GM23338 (cell line): Measurements from ENCODE around the gene COL8A2. TPM values are rescaled to one million over a fixed set of nuclear protein-coding genes. Genes with fewer than 3 reads are reported as not detected.

Source experiments
- ATAC-seq: fragments of 200-7000 bp; cut with Tn5 transposase; 3 replicates; pipeline ENCODE4 v1.9.1; 2020
- DNase-seq: peaks from one replicate; pipeline ENCODE4 v3.0.0-alpha.2; 2015; ENCODE audit warnings: low spot score
- H2AFZ ChIP-seq: fragments of 200-600 bp; sonication (generic); 2 replicates; pipeline ENCODE4 v1.8.0; 2016; ENCODE audit warnings: antibody characterized with exemption, mild to moderate bottlenecking, moderate library complexity
- H3F3A ChIP-seq: fragments of 200-600 bp; sonication (generic); replicated peaks from 2 replicates; pipeline ENCODE4 v1.8.0; 2017; ENCODE audit warnings: antibody characterized with exemption, mixed run types, low read depth
- H3K27ac ChIP-seq: fragments of 200-600 bp; sonication (generic); 2 replicates; pipeline ENCODE4 v1.6.1; 2016; ENCODE audit warnings: low read depth
- H3K27me3 ChIP-seq: fragments of 200-600 bp; sonication (generic); 2 replicates; pipeline ENCODE4 v1.8.0; 2016; ENCODE audit warnings: mild to moderate bottlenecking, mixed run types, moderate library complexity; ENCODE audit not compliant: insufficient read depth
- H3K36me3 ChIP-seq: fragments of 200-600 bp; sonication (generic); 2 replicates; pipeline ENCODE4 v1.8.0; 2016; ENCODE audit warnings: mild to moderate bottlenecking; ENCODE audit not compliant: insufficient read depth
- H3K4me1 ChIP-seq: fragments of 200-600 bp; sonication (generic); 2 replicates; pipeline ENCODE4 v1.8.0; 2016; ENCODE audit warnings: mild to moderate bottlenecking, moderate library complexity; ENCODE audit not compliant: insufficient read depth
- H3K4me2 ChIP-seq: fragments of 200-600 bp; sonication (generic); 2 replicates; pipeline ENCODE4 v1.7.1; 2017; ENCODE audit warnings: mixed run types
- H3K4me3 ChIP-seq: fragments of 200-600 bp; sonication (generic); 2 replicates; pipeline ENCODE4 v1.6.1; 2016; ENCODE audit warnings: mixed run types
- H3K79me2 ChIP-seq: fragments of 200-600 bp; sonication (generic); replicated peaks from 2 replicates; pipeline ENCODE4 v1.8.0; 2017; ENCODE audit warnings: mild to moderate bottlenecking; ENCODE audit not compliant: insufficient read depth
- H3K9me2 ChIP-seq: fragments of 200-600 bp; sonication (generic); 2 replicates; pipeline ENCODE4 v1.8.0; 2017; ENCODE audit not compliant: insufficient read depth
- H4K20me1 ChIP-seq: fragments of 200-600 bp; sonication (generic); replicated peaks from 2 replicates; pipeline ENCODE4 v1.8.0; 2017; ENCODE audit warnings: mild to moderate bottlenecking; ENCODE audit not compliant: insufficient read depth
- H3K27ac Mint-ChIP-seq: 2 replicates; pipeline ENCODE4 v1.8.0; 2020; ENCODE audit warnings: inconsistent platforms, mild to moderate bottlenecking, moderate library complexity, mixed read lengths
- H3K27me3 Mint-ChIP-seq: 3 replicates; pipeline ENCODE4 v1.8.0; 2022; ENCODE audit warnings: low read depth, mild to moderate bottlenecking, moderate library complexity, mixed read lengths, inconsistent platforms; ENCODE audit not compliant: insufficient read depth, poor library complexity
- H3K36me3 Mint-ChIP-seq: 3 replicates; pipeline ENCODE4 v1.8.0; 2021; ENCODE audit warnings: low read depth, mild to moderate bottlenecking, inconsistent platforms, moderate library complexity, mixed read lengths
- H3K4me1 Mint-ChIP-seq: 3 replicates; pipeline ENCODE4 v1.8.0; 2020; ENCODE audit warnings: mild to moderate bottlenecking, inconsistent platforms, mixed read lengths
- H3K4me3 Mint-ChIP-seq: 3 replicates; pipeline ENCODE4 v1.8.0; 2021; ENCODE audit warnings: moderate library complexity, mild to moderate bottlenecking, inconsistent platforms, mixed read lengths
- H3K9me3 Mint-ChIP-seq: 3 replicates; pipeline ENCODE4 v1.8.0; 2020; ENCODE audit warnings: moderate library complexity, mild to moderate bottlenecking, inconsistent platforms, mixed read lengths
- CREB1 ChIP-seq: fragments of 250-450 bp; sonication (Bioruptor Pico); IDR thresholded peaks from 2 replicates; pipeline ENCODE4 v1.5.0; 2020; ENCODE audit warnings: low read depth, mild to moderate bottlenecking, moderate library complexity
- ETS1 ChIP-seq: IDR thresholded peaks from 2 replicates; pipeline ENCODE4 v1.6.1; 2016; ENCODE audit warnings: antibody characterized with exemption
- EZH2 ChIP-seq: fragments of 200-600 bp; sonication (generic); IDR thresholded peaks from one replicate; pipeline ENCODE4 v1.8.0; 2017; ENCODE audit warnings: antibody characterized with exemption, mild to moderate bottlenecking, low read depth; ENCODE audit not compliant: unreplicated experiment
- EZH2phosphoT487 ChIP-seq: fragments of 200-600 bp; sonication (generic); IDR thresholded peaks from one replicate; pipeline ENCODE4 v1.8.1; 2018; ENCODE audit warnings: antibody characterized with exemption; ENCODE audit not compliant: unreplicated experiment
- REST ChIP-seq: IDR thresholded peaks from one replicate; pipeline ENCODE4 v1.6.1; 2018; ENCODE audit warnings: antibody characterized with exemption; ENCODE audit not compliant: unreplicated experiment
- STAT1 ChIP-seq: IDR thresholded peaks from one replicate; pipeline ENCODE4 v1.6.1; 2016; ENCODE audit warnings: antibody characterized with exemption; ENCODE audit not compliant: unreplicated experiment
- ZNF114 ChIP-seq: fragments of 250-450 bp; sonication (Bioruptor Pico); IDR thresholded peaks from 2 replicates; pipeline ENCODE4 v1.5.0; 2020; ENCODE audit warnings: mild to moderate bottlenecking, moderate library complexity
- ZNF462 ChIP-seq: fragments of 250-450 bp; sonication (Bioruptor Pico); IDR thresholded peaks from 2 replicates; pipeline ENCODE4 v1.5.0; 2020; ENCODE audit warnings: mild to moderate bottlenecking, moderate library complexity
- polyA plus RNA-seq: library from polyadenylated mRNA; unstranded; fragments of >200 nt; fragmentation: Nextera tagmentation; extraction: Ambion mirVana; gene quantifications from 2 replicates; pipeline ENCODE4 v1.2.1, GENCODE V29; 2016
- total RNA-seq: library from RNA; depleted of rRNA; stranded (reverse); fragments of >200 nt; shearing (Covaris generic); gene quantifications from 2 replicates; pipeline ENCODE4 v1.2.3, GENCODE V29; 2014
- TF ChIP-seq, protein P1 (sequence below), 2 experiments: fragments of 200-600 bp in 1 of 2; sonication (generic) in 1 of 2; conservative IDR thresholded peaks; 2 replicates each; pipeline versions ENCODE4 v1.5.1 to v1.6.1; 2016 to 2017; ENCODE audit warnings: antibody characterized with exemption in 2 of 2, low read depth in 2 of 2, mild to moderate bottlenecking in 2 of 2, moderate library complexity in 1 of 2

Gene COL8A2
- total and polyA plus RNA-seq, 2 experiments from 2014 or later = 0.95 to 4.9 TPM

DNA sequence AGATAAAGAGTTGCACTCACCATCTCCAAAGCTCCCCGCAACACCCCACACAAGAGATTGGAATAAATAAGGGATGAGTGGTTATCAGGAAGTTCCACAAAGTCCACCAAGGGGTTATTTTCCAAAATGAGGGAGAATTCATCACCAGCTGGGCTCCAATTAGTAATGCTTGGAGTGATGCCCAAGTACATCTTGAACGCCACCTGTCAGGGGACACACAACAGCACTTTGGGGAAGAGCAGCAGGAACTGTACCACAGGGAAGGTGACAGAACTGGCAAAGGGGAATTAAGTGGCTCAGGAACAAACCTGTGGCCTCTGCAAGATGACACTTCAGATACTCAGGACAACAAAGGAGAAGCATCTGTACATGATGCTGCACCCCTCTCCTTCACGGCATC is 12.8 kb upstream of the COL8A2 start:
- no peak overlapping the region for H2AFZ ChIP-seq
- H3K27me3 ChIP-seq = no peaks in the 10 kb centered on the region
- Mint-ChIP-seq H3K27me3 (peaks cover 4% of the 10 kb centered on the region), H3K9me3 (no peaks in the 10 kb centered on the region), H3K4me3 (no peak overlapping the region), H3K36me3 (peaks cover 3% of the 10 kb centered on the region; the same call in 1 of the 3 replicates), H3K4me1 (peaks cover 13% of the 10 kb centered on the region; the same call in 2 of the 3 replicates), H3K27ac (no peak overlapping the region)
- H3F3A ChIP-seq = peaks cover 6% of the 10 kb centered on the region; the same call in 1 of the 2 replicates
- peaks cover 9% of the 10 kb centered on the region; the same call in 1 of the 2 replicates for H3K79me2 ChIP-seq
- no peaks in the 10 kb centered on the region for H3K9me2 ChIP-seq
- no peak overlapping the region for H3K27ac ChIP-seq
- H3K4me1 ChIP-seq = peaks cover 3% of the 10 kb centered on the region
- H3K36me3 ChIP-seq = no peaks in the 10 kb centered on the region
- ATAC-seq (no peak), DNase-seq (no peak)
- no peak overlapping the region for H3K4me3 ChIP-seq
- TF ChIP-seq ZNF462 (no peak), CREB1 (CRISPR knock-in tag) (no peak)
- H3K4me2 ChIP-seq = no peak overlapping the region
- peaks cover 5% of the 10 kb centered on the region; the same call in 1 of the 2 replicates for H4K20me1 ChIP-seq

- peaks cover 6% of the 10 kb centered on the region; the same call in 1 of the 2 replicates for H3F3A ChIP-seq
- no peaks in the 10 kb centered on the region for H3K36me3 ChIP-seq
- H3K4me1 ChIP-seq = peaks cover 3% of the 10 kb centered on the region
- no peak overlapping the region for H2AFZ ChIP-seq
- Mint-ChIP-seq H3K9me3 (no peaks in the 10 kb centered on the region), H3K27me3 (peaks cover 4% of the 10 kb centered on the region), H3K4me1 (peaks cover 13% of the 10 kb centered on the region; the same call in 2 of the 3 replicates), H3K4me3 (no peak overlapping the region), H3K36me3 (peaks cover 3% of the 10 kb centered on the region; the same call in 1 of the 3 replicates), H3K27ac (no peak overlapping the region)
- ATAC-seq (no peak), DNase-seq (no peak)
- peaks cover 3% of the 10 kb centered on the region; the same call in 1 of the 2 replicates for H4K20me1 ChIP-seq
- H3K27me3 ChIP-seq = no peaks in the 10 kb centered on the region
- no peak overlapping the region for H3K27ac ChIP-seq
- no peak overlapping the region for H3K4me3 ChIP-seq
- peaks cover 4% of the 10 kb centered on the region; the same call in 1 of the 2 replicates for H3K79me2 ChIP-seq
- H3K9me2 ChIP-seq = no peaks in the 10 kb centered on the region
- H3K4me2 ChIP-seq = no peak overlapping the region
- TF ChIP-seq, protein P1, sequence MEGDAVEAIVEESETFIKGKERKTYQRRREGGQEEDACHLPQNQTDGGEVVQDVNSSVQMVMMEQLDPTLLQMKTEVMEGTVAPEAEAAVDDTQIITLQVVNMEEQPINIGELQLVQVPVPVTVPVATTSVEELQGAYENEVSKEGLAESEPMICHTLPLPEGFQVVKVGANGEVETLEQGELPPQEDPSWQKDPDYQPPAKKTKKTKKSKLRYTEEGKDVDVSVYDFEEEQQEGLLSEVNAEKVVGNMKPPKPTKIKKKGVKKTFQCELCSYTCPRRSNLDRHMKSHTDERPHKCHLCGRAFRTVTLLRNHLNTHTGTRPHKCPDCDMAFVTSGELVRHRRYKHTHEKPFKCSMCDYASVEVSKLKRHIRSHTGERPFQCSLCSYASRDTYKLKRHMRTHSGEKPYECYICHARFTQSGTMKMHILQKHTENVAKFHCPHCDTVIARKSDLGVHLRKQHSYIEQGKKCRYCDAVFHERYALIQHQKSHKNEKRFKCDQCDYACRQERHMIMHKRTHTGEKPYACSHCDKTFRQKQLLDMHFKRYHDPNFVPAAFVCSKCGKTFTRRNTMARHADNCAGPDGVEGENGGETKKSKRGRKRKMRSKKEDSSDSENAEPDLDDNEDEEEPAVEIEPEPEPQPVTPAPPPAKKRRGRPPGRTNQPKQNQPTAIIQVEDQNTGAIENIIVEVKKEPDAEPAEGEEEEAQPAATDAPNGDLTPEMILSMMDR (conservative IDR thresholded peaks at IDR 0.05; ENCODE audit: low read depth in 2 of 2) = no peak
- TF ChIP-seq EZH2phosphoT487 (no peak), STAT1 (no peak), ETS1 (no peak), EZH2 (no peak), ZNF114 (no peak), REST (no peak), CREB1 (CRISPR knock-in tag) (no peak)
Measured at GRCh38 chr1:36137226-36137625, 12.2 kb upstream of the COL8A2 start.
